Stimulated activated CD8-positive, alpha-beta memory T cell treated with anti-CD3 and anti-CD28 coated beads, Interleukin-4, amount 100 ng/mL, for 24 hours (primary cell): ENCODE data around the gene TBC1D2B.

Experiments used
- DNase-seq: peaks from one replicate; pipeline ENCODE4 v3.0.0-alpha.2; 2020; ENCODE audit warnings: low read depth

Gene TBC1D2B

GRCh38 chr15:78034495-78035191 is 42.9 kb downstream of the TBC1D2B start:
- peak; percentile 73 for DNase-seq

DNA sequence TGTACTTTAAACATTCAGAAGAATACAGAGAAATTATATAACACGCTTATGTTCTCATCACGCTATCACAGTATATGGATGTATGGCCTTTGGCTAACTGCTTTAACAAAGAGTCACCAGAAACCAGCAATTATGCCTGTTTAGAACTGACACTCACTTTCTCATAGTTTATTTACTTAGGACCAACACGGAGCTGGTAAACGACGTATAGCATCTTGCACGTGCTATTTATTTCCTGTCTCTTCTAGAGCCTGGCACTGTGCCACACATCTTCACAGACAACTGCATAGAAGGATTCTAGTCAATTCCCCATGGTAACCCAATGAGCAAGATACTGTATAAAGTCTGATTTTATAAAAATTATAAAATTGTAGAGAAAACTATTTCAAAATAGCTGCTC is 43.6 kb downstream of the TBC1D2B start:
- DNase-seq = no peak

- DNase-seq = no peak
Observed at GRCh38 chr15:78032671-78033070, 44.8 kb downstream of the TBC1D2B start.

DNA sequence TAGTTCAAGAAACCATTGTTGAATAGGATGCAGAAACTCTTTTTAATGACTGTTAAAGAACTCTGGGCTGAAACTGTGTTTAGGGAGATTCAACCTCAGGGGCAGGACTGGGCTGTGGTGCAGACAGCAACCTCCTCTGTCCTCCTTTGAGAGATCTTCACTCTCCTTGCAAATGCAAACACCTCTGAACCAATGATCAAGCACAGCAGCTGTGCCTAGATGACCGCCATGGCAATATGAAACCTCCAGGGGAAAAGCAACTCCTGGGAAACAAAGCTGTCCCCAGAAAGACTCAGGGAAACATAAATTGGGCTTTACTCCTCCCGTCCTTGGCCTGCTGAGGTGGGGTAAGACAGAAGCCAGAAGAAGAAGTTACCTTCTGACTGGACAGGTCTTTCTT is 52.6 kb downstream of the TBC1D2B start:
- DNase-seq = no peak

DNA sequence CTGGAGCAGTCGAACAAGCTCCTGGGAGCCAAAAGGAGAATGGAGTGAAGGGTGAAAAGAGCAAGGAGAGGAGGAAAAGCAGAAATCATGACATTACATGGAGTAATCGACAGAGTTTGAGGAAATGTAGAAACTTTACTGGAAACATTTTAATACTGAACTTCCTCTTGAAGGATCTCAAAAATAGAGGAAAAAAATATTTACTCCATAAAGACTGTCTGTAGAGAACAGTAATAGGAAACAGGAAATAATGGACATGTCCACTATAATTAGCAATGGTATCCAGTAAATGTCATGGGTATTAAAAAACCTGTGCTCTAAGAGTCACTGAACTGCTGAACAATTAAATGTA is 53.0 kb downstream of the TBC1D2B start:
- no peak for DNase-seq

GRCh38 chr15:78023865-78024518 is 53.5 kb downstream of the TBC1D2B start:
- DNase-seq = no peak

DNA sequence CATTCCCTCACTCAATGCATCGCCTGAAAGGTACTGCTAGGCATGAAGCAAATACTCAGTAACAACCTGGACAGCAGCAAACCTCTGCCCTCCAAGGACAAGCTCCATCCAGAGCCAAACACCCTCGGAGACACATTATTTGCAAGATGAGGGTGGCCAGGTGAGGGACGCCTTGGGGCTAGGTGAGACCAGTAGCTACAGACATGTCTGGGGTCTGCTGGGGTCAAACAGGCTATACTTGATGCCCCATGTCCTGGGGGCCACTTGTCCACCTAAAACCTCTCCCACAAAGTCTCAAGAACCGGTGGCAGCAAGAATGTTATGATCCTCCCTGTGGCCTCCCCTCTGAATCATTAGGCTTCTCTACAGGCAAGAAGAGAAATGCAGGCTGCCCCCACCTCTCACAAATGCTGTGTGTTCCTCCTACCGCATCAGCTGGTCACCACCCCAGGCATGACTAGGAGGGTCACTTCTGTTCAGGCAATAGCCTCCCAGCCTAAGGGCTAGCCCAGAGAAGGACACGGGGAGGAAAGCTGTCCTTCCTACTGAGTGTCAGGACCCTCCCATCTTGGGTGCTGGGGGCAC is 54.3 kb downstream of the TBC1D2B start:
- no peak for DNase-seq

- no peak for DNase-seq
Observed at GRCh38 chr15:78021761-78022160, 55.8 kb downstream of the TBC1D2B start.

DNA sequence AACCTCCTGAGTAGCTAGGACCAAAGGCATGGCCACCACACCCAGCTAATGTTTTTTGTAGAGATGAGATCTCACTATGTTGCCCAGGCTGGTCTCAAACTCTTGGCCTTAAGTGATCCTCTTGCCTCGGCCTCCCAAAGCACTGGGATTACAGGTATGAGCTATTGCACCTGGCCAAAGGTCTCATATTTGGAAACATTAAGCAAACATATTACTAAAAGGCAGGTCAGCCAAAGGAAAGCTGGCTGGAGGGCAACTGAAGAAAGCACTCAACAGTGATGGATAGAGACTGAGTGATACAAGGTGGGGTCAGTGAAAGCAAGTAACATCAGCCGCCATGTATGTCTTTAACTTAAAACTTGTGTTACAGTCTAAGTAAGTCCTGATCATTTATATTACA is 57.5 kb downstream of the TBC1D2B start:
- DNase-seq = no peak

- no peak for DNase-seq
Observed at GRCh38 chr15:78018946-78019644, 58.4 kb downstream of the TBC1D2B start.

DNA sequence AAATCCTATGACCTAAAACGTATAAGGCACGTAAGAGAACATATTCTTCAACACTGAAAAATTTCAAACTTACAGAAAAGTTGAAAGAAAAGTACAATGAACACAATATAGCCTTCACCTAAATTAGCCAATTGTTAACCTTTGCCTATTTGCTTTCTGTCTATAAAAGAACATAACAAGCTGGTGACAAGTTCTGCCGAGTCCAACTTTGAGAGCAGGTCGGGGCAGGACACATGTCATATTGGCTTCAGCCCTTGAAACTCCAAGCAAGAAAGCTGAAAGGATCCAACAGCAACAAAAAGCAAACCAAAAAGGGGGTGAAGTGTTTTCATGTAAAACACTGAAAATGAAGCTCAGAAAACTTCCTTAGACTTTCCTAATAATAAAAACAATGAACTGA is 59.1 kb downstream of the TBC1D2B start:
- DNase-seq = no peak

GRCh38 chr15:78016860-78017259 is 60.7 kb downstream of the TBC1D2B start:
- DNase-seq = no peak

- DNase-seq = no peak
Observed at GRCh38 chr15:78012643-78013077, 64.9 kb downstream of the TBC1D2B start.

DNA sequence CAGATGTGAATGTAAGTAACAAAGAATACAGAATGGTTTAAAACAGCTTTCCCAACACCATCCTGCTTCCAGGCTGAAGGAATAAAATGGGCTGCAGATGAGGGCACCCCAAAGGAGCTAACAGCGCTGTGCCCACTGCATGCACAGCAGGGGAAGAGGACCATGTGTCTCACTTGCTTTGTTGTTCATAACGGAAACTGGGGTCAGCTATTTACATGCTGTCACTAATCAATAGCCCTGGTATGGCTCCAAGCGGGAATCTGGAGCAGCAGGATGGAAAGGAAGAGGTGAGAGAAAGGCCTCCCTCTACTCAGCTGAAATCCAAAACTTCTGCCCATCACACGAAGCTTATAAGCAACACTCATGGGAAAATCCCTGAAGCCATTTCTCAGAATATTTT is 67.4 kb downstream of the TBC1D2B start:
- no peak for DNase-seq

GRCh38 chr15:78007964-78008886 is 69.3 kb downstream of the TBC1D2B start:
- DNase-seq = no peak

GRCh38 chr15:78007211-78007931 is 70.1 kb downstream of the TBC1D2B start:
- no peak for DNase-seq

DNA sequence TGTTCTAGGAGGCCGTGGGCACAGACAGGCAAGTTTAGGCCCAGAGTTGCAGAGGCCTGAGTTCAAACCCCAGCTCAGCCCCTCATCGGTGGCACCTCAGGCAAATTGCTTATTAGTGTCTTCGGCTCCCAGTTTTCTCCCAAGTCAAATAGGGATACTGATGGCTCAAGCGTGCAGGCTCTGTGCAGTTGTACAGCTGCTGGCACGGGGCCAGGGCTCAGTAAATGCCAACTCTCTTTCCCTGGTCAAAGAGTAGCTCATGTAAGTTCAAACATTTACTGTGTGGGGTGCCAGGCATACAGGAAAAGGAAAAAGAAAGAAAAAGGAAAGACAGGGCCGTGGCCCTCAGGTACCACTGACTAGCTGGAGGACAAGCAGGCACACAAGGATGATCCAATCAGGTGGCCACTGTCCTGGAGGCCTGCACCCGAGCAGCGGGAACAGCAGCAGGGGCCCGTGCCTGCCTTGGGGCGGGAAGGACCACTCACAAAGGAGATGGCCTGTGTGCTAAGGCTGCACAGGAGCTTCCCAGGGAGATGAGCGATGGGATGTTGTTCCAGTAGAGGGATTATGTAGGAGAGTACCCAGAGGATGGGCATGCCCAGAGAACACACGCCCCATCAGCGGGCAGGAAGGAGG is 70.8 kb downstream of the TBC1D2B start:
- no peak for DNase-seq

GRCh38 chr15:78004919-78005634 is 72.4 kb downstream of the TBC1D2B start:
- no peak for DNase-seq

DNA sequence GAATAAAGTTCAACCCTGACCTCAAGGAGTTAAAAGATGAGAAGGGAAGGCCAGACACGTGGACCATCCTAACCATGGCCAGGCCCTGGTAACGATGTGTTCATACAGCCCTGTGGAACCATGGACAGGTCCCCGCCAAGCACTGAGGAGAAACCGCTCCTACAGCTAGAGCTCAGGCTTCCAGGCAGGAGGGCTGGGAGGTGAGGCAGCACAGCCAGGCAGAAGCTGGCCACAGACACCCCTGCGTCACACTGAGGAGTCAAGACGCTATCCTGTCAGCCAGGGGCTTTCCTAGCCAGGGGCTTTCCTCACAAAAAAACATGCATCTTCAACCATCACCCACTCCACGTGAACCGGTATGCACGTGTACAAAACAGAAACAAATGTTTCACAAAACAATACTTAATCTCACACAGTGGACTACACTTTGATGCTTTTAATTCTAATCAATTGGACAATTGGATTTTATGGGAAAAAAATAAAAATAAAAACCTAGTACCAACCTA is 73.2 kb downstream of the TBC1D2B start:
- no peak for DNase-seq

DNA sequence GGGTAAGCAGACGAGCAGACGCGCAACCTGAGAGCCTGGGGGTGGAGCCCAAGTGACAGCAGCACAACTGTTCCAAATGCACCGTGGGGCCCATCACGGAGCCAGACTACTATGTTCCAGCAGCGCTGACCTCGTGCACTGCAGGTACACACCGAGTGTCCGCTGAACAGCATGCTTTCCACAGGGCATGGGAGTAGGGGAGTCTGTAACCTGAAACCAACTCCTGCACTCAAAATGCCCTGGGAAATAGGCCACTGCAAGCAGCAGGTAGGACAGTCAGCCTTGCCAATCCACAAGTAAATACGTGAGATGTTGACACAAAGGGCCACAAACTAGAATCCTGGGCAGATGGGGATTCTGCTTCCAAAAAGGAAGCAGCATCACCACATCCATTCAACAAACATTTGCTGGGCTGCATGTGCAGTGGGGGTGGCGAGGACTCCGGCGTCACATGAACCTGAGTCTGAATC is 73.9 kb downstream of the TBC1D2B start:
- no peak for DNase-seq
